Bronchus fibroblast of lung (primary cell): Measurements from ENCODE around the gene WDR27. TPM values are rescaled to one million over a fixed set of nuclear protein-coding genes. Genes with fewer than 3 reads are reported as not detected.

Experiments used
- total RNA-seq: library from RNA; depleted of rRNA; stranded (reverse); fragments of >200 nt; gene quantifications from 2 replicates; pipeline ENCODE4 v1.2.3, GENCODE V29; 2015

Gene WDR27
- total RNA-seq = 8.8 and 12.4 TPM in 2 replicates

DNA sequence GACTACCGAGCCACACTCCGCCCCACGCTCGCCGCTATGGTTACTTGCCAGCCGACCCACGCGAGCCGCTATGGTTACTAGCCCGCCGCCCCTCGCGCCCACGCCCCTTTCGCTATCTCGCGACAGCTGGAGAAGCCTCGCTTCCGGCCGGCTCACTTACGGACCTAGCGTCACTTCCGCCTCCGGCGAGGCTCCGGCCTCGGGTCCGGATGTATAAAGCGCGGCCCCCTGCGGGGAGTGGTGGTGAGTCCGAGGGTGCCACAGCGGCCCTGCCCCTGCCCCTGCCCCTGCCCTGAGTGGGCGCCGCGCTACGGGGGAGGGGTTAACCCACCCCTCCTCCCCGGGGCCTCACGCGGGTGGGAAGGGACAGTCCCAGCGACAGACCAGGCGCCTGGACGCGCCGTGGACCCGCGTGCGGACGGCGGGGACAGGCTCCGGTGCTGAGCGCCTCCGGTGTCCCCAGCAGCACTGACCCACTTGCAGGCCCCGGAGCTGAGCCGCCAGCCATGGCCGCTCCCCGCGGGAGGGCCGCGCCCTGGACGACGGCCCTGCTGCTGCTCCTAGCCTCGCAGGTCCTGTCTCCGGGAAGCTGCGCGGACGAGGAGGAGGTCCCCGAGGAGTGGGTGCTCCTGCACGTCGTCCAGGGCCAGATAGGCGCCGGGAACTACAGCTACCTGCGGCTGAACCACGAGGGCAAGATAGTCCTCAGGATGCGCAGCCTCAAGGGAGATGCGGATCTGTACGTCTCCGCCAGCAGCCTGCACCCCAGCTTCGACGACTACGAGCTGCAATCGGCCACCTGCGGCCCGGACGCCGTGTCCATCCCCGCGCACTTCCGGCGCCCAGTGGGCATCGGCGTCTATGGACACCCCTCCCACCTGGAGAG lies at the start of gene WDR27, which contains the start of gene C6orf120:
Gene WDR27 (minus strand): TSS at position 76 of the 886 bp plus-strand sequence. CDS start 13,024 bp downstream, outside the sequence.
Gene C6orf120 (plus strand): TSS at position 173 of the 886 bp plus-strand sequence. CDS start 334 bp downstream, at position 507.

DNA sequence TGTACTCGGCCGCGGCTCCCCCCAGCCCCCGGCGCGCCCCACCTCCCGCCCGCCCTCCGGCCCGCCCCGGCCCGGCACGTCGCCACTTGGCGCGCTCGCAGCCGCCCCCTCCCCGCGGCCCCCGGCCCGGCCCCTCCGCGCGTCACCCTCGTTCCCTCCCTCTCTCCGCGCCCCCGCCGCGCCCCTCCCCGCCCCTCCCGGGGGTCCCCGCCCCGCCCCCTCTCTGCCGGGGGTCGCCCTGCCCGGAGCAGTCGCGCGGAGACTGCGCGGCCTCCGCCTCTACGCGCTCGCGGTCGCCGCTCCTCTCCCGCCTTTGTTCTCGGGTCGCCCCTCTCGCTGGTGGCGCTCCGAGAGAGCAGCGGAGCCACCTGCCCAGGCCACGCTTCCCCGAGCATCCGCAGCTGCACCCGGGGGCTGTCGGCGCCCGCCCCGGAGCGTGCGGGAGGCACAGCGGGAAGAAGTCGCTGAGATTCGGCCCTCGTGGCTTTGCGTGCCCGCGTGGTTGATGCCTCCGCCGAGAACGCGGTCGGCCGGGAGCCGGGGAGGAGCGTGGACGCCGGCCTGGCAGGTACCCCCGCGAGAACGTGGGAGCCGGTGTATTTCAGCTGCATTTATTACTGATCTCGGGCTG lies 22.8 kb upstream of the WDR27 start, which contains the start of gene PHF10:
Gene PHF10 (minus strand): TSS at position 7 of the 631 bp plus-strand sequence. CDS start 569 bp downstream, outside the sequence.

Other genes starting within 250 kb of the WDR27 start
- gene C6orf120, start 97 bp upstream of the WDR27 start, total RNA-seq = 40.7 and 49.8 TPM in 2 replicates
- 7.9 and 11.1 TPM in 2 replicates for gene PHF10, start 22.5 kb upstream of the WDR27 start, total RNA-seq
- 1.0 TPM in 2 replicates for gene DYNLT2, start 49.5 kb upstream of the WDR27 start, total RNA-seq
- 16.2 and 18.7 TPM in 2 replicates for gene ERMARD, start 49.6 kb upstream of the WDR27 start, total RNA-seq